ENCODE results near the gene IBA57.

The IBA57 gene

GRCh38 chr1:228147768-228148167 is 17.8 kb upstream of the IBA57 start:
- no peaks in the 10 kb centered on the region for H3K9me3 ChIP-seq (replicated peaks; ENCODE audit: insufficient read depth, low read length)
- H3F3A ChIP-seq (ENCODE audit: insufficient read depth, low read length): no peaks in the 10 kb centered on the region
- H3K79me2 ChIP-seq (ENCODE audit: low read length): peaks cover 48% of the 10 kb centered on the region
- peaks cover 6% of the 10 kb centered on the region; the same call in 1 of the 2 replicates for H3K36me3 ChIP-seq (replicated peaks; ENCODE audit: insufficient read depth, low read length)
- no peaks in the 10 kb centered on the region for H3K9me2 ChIP-seq (replicated peaks; ENCODE audit: insufficient read depth, low read length)
- H2AFZ ChIP-seq (ENCODE audit: low read length): no peak overlapping the region
- TF ChIP-seq CTCF (IDR thresholded peaks at IDR 0.05; ENCODE audit: low read length): no peak
- TF ChIP-seq EZH2phosphoT487 (IDR thresholded peaks at IDR 0.05; ENCODE audit: low read length): no peak
- no peak for TF ChIP-seq EZH2 (optimal IDR thresholded peaks at IDR 0.05; ENCODE audit: low read depth, low read length)
- no peaks in the 10 kb centered on the region for H3K27me3 ChIP-seq (replicated peaks; ENCODE audit: insufficient read depth, low read length)
- H3K27ac ChIP-seq (ENCODE audit: low read length): no peak overlapping the region
- 0 out of 2 replicates have a peak, but pooled peaks cover under 1% of the 10 kb centered on the region for H3K4me1 ChIP-seq (ENCODE audit: low read length)
- no peak overlapping the region for H3K4me3 ChIP-seq (ENCODE audit: low read length)
- peaks cover 20% of the 10 kb centered on the region for H4K20me1 ChIP-seq (ENCODE audit: insufficient read depth, low read length)
- no peak overlapping the region for H3K4me2 ChIP-seq (ENCODE audit: low read depth, low read length)
- DNase-seq: no peak
- no peak overlapping the region for H3K9ac ChIP-seq (ENCODE audit: low read length)

DNA sequence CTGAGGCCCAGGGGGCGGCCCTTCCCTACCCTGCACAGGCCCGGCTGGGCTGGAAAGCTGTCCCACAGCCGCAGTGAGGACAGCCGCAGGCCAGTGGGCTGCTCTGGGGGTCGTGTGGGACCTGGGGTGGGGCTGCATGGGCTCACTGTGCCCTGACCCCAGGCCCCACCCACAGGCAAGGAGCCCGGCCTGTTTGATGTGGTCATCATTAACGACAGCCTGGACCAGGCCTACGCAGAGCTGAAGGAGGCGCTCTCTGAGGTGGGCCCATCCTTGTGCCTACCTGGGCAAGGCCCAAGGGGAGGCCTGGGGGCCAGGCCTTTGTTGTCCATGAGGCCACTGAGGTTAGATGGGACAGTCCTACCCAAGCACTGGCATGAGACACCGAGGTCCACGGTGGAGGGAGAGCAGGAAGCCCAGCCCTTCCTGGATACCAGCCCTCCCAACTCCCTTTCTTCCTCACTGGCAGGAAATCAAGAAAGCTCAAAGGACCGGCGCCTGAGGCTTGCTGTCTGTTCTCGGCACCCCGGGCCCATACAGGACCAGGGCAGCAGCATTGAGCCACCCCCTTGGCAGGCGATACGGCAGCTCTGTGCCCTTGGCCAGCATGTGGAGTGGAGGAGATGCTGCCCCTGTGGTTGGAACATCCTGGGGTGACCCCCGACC is 17.3 kb upstream of the IBA57 start:
- Histone ChIP-seq H3K27ac (ENCODE audit: low read length) (no peak overlapping the region), H3K27me3 (replicated peaks; ENCODE audit: insufficient read depth, low read length) (no peaks in the 10 kb centered on the region), H3K79me2 (ENCODE audit: low read length) (peaks cover 43% of the 10 kb centered on the region), H3K4me2 (ENCODE audit: low read depth, low read length) (no peak overlapping the region), H3K9ac (ENCODE audit: low read length) (no peak overlapping the region), H4K20me1 (ENCODE audit: insufficient read depth, low read length) (peaks cover 15% of the 10 kb centered on the region), H3K9me2 (replicated peaks; ENCODE audit: insufficient read depth, low read length) (no peaks in the 10 kb centered on the region), H3K36me3 (replicated peaks; ENCODE audit: insufficient read depth, low read length) (peaks cover 6% of the 10 kb centered on the region; the same call in 1 of the 2 replicates), H3K4me3 (ENCODE audit: low read length) (no peak overlapping the region), H3K9me3 (replicated peaks; ENCODE audit: insufficient read depth, low read length) (no peaks in the 10 kb centered on the region), H2AFZ (ENCODE audit: low read length) (no peak overlapping the region), H3F3A (ENCODE audit: insufficient read depth, low read length) (no peaks in the 10 kb centered on the region), H3K4me1 (ENCODE audit: low read length) (no peaks in the 10 kb centered on the region)
- TF ChIP-seq CTCF (IDR thresholded peaks at IDR 0.05; ENCODE audit: low read length): no peak
- no peak for DNase-seq

GRCh38 chr1:228148935-228149405 is 16.6 kb upstream of the IBA57 start:
- H3K79me2 ChIP-seq (ENCODE audit: low read length): peaks cover 36% of the 10 kb centered on the region
- H3K4me1 ChIP-seq (ENCODE audit: low read length): no peaks in the 10 kb centered on the region
- H3K27me3 ChIP-seq (replicated peaks; ENCODE audit: insufficient read depth, low read length): no peaks in the 10 kb centered on the region
- no peak overlapping the region for H3K4me3 ChIP-seq (ENCODE audit: low read length)
- no peaks in the 10 kb centered on the region for H3K9me2 ChIP-seq (replicated peaks; ENCODE audit: insufficient read depth, low read length)
- no peaks in the 10 kb centered on the region for H3K9me3 ChIP-seq (replicated peaks; ENCODE audit: insufficient read depth, low read length)
- H2AFZ ChIP-seq (ENCODE audit: low read length): no peak overlapping the region
- H3K27ac ChIP-seq (ENCODE audit: low read length): no peak overlapping the region
- TF ChIP-seq EZH2 (optimal IDR thresholded peaks at IDR 0.05; ENCODE audit: low read depth, low read length) (no peak), CTCF (IDR thresholded peaks at IDR 0.05; ENCODE audit: low read length) (no peak), EZH2phosphoT487 (IDR thresholded peaks at IDR 0.05; ENCODE audit: low read length) (no peak)
- H3F3A ChIP-seq (ENCODE audit: insufficient read depth, low read length): no peaks in the 10 kb centered on the region
- peaks cover 8% of the 10 kb centered on the region for H4K20me1 ChIP-seq (ENCODE audit: insufficient read depth, low read length)
- H3K36me3 ChIP-seq (replicated peaks; ENCODE audit: insufficient read depth, low read length): peaks cover 6% of the 10 kb centered on the region; the same call in 1 of the 2 replicates
- DNase-seq: no peak
- H3K4me2 ChIP-seq (ENCODE audit: low read depth, low read length): no peak overlapping the region
- H3K9ac ChIP-seq (ENCODE audit: low read length): no peak overlapping the region
